Activated CD4-positive, alpha-beta T cell treated with anti-CD3 and anti-CD28 coated beads for 48 hours (primary cell): Measurements from ENCODE around the gene NELFB.

Experiments used
- DNase-seq: peaks from one replicate; pipeline ENCODE4 v3.0.0-alpha.2; 2020

Gene NELFB

DNA sequence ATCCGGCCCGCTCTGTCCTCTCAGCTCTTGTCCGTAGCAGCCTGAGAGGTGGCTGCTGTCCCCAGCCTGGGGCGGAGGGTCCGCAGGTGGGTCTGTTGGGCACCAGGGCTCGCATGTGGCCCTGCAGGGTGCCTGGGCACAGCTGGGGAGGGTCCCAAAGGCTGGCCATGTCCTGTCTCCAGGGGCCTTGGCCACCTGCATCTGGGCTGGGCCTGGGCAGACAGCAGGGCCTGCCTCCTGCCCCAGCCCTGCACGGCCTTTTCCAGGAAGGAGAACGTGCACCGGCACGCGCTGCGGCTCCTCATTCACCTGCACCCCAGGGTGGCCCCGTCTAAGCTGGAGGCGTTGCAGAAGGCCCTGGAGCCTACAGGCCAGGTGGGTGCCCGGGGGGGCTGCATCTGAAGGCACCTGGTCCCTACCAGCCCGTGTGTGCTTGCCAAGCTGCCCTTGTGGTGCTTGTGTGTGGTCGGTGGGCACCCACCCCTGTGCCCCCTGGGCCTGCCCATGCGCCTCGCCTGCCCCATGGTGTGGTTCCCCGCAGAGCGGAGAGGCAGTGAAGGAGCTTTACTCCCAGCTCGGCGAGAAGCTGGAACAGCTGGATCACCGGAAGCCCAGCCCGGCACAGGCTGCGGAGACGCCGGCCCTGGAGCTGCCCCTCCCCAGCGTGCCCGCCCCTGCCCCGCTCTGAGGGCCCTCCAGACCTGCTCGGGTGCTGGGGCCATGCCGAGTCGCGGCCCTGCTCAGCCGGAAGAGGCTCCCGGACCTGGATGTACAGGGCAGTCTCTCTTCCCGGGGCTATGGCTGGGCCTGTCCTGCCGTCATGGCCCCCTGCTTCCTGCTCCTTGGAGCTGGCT is 17.3 kb downstream of the NELFB start:
- DNase-seq, result no peak

DNA sequence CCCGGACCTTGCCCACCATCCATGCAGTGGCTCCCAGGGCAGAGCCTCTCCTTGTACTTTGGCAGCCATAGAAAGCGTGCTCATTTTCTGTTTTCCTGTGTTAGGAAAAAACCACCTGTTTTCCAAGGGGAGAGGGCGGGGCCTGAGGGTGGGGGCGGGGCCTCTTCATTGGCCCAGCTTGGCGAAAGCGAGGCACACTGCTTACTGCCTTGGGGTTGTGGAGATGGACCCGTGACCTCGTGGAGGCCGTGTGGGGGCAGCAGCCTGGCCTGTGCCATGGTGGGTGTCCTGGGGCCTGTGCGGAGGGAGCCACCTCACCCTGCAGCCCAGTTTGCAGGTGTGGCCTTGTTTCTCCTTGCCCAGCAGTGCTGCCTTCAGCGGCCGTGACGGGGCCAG is 18.0 kb downstream of the NELFB start:
- no peak for DNase-seq

DNA sequence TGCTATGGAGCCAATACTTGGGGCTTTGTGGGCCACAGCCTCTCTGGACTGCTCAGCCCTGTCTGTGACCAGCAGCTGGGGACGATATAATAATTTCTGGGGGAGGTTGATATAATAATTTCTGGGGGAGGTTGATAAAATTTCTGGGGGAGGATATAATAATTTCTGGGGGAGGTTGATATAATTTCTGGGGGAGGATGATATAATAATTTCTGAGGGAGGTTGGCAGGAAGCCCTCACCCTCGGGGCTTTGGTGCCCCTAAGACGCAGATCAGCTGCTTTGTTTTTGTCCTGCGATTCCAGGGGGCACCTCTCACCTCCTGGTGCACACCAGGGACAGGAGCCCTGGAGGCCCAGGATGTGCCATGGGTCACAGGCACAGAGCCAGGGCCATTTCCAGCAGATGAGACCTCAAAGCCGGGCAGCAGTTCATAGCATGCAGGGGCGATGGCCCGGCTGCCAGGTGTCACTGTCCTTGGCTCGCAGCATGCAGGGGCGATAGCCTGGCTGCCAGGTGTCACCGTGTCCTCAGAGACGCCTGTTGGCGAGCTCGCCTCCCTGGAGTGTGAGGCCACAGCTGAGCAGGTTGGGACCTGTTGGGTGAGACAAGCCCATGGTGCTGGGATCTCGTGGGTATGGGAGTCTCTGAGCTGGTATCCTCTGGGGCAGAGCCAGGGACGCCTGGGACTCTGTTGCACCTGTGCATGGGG is 18.6 kb downstream of the NELFB start:
- DNase-seq, result no peak

DNA sequence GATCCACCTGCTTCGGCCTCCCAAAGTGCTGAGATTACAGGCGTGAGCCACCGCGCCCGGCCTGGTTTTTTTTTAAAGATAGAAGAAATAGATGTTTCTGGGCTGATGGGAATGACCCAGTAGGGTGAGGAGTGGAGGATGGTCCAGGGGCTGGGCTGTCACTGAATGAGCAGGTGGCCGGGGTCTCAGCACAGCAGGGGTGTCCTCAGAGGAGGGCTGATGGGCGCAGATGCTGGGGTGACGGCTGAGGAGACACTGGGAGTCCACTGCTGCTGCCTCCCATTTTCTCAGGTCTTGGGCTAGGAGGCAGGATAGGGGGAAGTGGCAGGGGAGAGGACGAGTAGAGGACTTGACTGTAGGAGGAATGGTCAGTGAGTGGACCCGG is 20.1 kb downstream of the NELFB start:
- DNase-seq, result no peak

DNA sequence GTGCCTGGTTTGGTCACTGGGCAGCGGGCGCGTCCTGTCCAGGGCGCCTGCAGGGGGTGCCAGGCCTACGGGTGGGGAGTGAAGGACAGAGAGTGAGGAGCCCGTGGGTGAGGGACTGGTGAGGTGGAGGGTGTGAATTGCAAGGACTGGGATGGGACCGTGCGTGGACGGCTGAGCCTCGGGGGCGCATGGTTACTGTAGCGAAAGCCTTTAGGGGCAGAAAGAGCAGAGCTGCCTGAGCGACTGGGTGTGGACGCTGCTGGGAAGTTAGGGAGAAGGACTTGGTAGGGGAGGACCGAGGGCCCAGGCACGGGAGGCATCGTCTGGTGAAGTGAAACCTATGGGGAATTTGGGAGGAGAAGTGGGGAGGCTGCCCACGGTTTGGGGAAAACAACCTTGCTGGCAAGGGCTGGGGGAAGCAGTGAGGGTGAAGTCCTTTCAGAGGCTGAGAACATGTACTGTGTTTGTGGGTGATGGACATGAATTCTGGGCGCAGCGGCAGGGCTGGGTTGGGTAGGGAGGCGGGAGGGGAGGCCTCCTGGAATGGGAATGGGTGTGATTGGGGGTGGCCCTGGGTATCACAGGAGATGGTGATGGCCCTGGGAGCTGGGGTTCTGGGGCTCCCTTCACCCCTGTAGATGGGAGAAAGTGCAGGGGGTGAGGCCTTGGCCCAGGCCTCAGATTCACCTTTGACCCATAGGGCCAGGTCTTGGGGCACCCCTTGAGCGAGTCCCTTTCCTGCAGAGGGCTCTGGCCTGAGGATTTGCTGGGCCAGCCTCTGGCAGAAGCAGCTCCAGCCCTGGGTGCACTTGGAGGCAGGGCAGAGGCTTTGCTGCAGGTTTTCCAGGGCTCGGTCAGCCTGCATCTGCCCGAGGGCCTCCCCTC is 20.7 kb downstream of the NELFB start:
- no peak for DNase-seq

DNA sequence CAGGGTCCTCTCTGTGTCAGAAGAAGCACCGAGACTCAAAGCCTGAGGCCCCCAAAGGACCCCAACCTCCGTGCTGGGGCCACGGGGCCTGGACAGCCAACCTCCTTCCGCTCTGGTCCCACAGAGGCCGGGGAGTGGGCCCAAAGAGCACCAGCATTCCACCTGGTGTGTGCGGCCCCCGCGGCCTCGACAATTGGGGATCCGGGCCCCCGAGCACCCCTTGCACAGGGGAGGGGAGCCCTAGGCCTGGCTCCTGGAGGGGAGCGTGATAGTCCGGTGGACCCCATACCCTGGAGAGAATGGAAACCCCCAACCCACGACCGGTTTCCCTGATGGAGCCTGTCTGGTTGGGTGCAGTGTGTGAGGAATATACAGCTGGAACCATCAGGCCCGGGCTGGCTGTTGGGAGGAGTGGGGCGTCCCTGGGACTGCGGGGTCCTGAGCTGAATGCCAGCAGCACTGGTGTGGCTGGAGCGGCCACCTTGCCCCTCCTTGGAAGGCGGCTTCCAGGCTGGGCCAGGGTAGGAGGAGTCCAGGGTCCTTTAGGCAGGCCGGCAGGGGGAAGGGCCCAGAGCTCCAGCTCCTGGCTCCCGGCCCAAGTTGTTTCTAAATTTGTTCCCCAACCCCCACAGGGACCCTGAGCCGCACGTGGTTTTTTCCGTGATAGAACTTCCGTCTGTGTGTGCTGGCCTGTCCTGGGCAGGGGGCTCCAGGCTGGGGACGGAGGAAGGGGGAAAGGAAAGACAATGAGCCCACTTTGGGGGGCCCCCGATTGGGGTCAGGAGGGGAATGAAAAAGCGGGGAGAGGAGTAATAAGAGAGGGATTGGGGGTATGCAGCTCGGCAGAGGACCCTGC is 21.6 kb downstream of the NELFB start:
- no peak for DNase-seq

DNA sequence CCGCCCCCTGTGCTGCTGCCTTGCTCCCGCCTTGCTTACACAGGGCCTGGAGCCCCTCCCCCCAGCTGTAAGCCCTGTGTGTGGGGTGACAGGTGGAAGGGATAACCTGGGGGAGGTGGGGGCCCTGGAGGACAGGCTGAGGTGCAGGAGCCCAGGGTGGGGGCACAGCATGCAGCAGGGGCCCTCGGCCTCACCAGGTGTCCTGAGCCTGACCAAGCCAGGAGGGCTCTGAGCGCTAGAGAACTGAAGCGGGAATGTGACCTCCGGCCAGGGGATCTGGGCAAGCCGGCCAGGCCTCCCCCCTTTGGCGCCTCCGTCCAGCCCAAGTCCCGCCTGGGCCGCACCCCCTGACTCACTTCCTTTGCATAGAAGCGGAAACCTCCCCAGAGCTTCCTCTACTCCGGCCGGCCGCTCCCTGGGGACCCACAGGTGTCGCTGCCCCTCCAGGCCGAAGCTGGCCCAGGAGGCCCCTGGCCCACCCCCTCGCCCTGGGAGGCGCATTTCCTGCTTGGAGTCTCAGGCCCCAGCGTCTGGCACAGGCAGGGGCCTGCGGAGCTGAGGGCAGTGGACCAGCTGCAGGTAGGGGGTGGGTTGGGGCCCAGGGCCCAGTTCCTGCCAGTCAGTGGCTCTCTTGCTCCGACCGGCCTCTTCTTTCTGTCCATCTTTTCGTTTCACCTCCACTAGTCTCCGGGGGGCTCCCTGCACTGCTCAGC is 22.4 kb downstream of the NELFB start, which contains the start of gene TOR4A:
Gene TOR4A, plus strand, starts transcription at position 398 of the 713 bp plus-strand sequence. CDS start 964 bp downstream, outside the sequence.
- peak; percentile 56 for DNase-seq

DNA sequence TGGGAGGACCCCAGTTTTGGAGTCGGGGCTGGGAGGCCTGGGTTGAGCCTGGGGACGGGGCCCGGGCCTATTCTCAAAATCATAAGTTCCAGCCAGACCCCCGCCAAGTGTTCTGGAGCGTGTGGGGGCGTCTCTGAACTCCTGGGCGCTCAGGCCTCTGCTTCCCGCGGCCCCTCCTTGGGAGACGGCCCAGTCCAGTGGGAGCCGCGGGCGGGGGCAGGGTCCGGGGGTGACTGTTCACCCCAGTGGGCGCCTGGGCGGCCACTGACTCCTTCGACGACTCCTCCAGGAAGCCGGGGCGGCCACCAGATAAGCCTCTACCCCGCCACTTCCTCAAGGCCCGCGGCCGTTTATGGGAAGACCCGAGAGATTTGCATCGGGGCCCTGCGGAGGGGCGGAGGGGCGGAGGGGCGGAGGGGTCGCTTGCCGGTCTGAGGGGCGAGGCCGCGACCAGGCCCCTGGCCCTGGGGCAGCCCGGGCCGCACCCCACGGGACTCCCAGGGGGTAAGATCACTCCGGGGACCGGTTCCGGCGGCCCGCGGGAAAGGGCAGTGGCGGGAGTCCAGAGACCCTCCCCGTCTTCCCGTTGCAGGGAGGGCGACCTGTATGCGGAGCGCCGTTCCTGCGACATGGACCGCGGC is 23.1 kb downstream of the NELFB start:
- DNase-seq, result no peak

DNA sequence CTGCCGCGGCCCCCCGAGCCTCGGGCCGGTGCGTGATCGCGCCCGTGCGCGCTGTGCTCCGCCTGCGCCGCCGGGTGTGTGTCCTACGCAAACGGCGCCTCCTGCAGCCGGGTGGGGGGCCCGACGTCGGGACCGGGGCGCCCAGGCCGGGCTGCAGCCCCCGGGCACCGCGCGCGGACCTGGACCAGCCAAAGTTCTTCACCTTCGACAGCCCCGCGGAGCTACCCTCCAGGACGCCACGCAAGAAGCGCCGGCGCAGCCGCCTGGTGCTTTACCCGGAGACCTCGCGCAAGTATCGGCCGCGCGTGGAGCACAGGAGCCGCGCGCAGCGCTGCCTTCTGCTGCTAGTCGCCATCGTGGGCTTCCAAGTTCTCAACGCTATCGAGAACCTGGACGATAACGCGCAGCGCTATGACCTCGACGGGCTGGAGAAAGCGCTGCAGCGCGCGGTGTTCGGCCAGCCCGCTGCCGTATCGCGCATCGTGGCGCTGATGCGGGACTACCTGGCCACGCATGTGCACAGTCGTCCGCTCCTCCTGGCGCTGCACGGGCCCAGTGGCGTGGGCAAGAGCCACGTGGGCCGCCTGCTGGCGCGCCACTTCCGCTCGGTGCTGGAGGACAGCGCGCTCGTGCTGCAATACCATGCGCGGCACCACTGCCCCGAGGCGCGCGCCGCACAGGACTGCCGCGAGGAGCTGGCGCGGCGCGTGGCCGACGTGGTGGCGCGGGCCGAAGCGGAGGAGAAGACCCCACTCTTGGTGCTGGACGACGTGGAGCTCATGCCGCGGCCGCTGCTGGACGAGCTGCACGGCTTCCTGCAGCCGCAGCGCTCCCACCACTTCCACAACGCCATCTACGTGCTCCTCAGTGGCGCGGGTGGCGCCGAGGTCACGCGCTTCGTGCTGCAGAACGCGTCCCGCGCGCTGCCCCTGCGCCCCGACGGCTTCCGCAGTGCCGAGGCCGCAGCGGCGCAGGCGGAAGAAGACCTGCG is 23.9 kb downstream of the NELFB start:
- DNase-seq, result no peak

DNA sequence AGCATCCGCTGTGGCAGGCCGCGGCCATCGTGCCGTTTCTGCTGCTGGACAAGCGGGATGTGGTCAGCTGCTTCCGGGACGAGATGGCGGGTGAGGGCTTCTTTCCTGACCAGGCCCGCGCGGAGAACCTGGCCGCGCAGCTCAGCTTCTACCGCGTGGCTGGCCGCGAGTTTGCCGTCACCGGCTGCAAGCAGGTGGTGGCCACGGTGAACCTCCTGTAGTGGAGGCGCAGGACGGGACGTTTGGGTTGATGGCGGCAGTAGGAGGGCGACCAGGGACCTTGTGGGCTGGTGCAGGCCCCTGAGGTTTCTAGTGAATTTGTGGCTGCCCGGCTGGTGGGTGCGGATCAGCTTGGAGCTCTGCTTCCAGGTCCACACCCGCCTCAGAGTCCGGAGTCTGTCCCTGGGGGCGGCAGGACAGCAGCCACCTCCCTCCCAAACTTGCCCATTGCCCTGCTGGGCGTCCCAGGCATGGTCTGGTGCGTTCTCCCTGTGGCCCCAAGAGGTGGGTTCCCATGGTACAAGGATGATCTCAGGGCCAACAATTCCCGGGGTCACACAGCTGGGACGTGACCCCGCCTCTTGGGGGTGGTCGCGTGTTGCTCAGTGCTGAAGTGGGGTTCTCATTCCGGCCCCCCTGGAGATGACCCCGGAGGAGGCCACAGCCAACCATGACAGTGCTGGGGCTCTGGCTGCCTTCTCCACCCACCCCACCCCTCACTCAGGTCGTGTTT is 24.8 kb downstream of the NELFB start:
- DNase-seq, result no peak

DNA sequence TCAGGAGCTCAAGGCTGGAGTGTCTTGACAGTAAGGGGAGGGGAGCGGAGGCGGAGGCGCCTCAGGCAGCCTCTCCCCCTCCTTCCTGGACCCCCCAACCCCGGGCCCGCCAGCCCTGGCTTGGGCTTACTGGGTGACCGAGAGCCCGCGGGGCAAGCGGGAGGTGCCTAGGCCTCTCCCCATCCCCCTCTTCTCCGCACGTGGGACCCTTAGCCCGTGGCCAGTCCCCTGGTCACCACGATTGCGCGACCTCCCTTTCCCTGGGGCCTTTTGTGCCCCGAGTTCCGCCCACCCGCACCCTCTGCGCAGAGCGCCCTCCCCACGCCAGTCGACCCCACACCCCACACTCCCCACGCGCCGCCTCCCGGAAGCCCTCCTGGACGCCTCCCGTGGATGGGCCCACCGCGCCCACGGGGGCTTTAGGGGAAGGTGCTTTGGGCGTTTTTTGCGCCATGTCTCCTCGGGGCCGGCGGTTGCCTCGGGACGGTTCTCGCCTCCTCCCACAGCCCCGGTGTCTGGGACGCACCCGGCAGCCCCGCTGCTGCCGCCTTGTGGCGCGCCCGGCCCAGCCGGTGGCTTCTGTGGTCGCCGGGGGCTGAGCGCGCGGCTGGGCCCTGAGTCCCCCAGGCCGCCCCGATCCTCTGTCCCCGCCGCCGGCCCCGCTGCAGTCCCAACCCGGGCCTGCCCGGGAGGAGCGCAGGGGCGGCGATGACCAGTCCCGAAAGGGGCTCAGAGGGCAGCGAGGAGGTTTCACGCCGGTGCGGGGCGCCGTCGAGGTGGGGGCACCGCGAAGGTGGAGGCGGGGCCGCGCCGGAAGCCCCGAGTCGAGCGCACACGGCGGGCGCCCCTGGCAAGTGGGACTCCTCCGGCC is 25.6 kb downstream of the NELFB start:
- no peak for DNase-seq

DNA sequence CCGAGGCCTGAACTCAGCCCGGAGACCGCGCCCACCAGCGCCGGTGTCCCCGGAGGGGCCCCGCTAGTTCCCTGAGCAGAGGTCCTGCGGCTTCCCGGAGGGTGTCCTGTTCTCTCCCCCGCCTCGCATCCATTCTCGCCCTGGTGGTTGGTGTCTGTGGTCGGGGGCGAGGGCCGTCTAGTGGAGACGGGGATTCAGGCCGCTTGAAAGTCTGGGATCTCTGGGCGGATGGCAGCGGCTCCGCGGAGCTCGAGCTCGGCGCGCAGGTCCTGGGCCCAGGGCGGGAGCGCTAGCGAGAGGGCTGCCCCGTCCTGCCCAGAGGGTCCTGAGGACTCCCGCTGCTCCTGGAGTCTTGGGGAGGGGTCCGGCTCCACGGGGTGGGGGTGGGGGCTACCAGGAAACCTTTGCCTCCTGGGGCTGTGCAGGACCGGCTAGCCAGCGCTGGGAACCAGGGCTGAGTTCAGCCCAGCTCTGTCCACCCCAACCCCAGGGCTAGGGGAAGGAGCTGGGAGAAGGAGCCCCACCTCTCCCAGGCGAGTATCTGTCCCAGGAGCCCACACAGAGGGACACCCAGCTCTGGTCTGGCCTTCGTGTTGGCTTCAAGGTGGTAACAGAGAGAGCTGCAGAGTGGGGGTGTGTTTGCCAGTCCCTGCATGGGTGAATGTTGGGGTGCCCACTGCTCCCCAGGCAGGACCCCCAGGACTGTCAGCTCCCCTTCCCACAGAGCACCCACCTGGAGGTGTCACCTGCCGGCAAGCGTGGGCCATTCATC is 26.4 kb downstream of the NELFB start:
- DNase-seq, result no peak

DNA sequence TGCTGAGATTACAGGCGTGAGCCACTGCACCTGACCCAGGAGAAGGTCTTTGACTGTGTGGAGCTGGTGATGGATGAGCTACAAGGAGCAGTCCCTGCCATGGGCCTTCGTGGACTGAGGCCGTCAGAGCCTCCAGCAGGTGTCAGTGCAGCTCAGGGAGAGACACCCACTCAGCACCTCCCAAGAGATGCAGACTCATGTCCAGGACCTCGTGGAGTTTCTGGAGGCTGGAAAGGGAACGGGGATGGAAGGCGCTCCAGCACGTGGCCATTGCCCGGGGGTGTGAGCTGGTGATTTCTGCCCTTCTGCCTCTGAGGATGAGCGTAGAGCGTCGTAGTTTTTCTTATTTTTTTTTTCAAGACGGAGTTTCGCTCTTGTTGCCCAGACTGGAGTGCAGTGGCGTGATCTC is 31.9 kb downstream of the NELFB start:
- DNase-seq, result peak; percentile 48

DNA sequence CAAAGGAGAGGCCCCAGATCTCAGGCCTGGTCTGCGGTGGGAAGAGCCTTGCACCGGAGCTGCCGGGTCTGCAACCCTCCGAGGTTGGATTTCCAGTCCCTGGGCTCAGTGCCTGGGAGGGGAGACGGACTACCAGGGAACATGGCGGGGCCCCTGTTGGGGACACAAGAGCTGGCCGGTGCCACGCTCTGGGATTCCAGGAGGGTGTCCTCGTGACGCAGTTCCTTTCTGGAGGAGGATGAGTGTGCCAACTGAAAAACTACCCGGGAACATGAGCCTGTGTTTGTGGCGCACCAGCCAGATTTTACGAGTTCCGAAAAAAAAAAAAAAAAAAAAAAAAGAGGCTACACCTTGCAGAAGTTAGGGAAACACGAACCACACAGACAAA is 38.0 kb downstream of the NELFB start:
- no peak for DNase-seq

DNA sequence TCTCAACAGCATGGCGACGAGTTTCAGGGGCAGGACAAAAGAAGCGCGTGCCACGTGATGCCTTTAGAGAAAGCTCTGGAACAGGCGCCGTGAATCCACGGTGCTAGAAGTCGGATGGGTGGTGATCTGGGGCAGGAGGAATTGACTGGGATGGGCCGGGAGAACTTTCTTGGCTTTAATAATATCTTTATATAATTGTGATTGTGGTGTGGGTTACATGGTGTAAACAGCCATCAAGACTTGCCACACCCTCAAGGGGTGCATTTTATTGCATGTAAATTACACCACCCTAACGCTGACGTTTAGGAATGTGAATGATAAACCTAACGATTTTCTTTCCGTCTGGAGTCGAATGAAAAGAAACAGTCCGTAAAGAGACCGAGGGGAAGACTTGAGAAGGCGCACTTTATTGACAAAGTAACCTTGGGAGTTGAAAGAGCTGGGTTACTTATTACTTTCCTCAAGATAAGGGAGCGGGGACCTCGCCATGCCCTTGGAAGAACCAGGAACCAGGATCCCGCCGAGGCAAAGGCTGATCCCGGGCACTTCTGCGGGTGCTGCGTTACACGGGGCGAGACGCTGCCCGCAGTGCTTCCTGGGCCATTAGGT is 38.5 kb downstream of the NELFB start:
- DNase-seq, result no peak

DNA sequence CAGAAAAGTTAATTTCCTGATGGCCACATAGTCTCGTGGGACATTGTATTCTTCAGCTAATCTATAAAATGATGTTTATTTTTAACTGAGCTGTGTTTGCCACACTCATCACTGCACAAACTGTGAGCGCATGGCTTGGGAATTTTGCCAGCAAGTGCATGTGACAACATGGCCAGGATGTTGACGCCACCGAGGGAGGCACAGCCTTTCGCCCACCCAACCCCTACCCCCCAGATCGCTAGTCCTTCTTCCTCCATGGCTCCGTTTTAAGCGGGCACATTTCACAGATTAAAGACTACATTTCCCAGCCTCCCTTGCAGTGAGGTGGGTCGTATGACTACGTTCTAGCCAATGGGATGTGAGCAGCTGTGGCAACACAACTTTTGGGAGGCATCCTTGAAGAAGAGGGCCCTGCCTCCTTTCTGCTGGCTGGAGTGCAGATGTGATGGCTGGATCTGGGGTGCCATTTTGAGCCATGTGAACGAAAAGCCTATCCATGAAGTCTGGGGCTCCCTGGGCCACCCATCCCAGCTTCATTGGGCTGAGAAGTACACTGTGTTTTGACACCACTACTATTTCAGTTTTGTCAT is 39.1 kb downstream of the NELFB start:
- peak; percentile 64 for DNase-seq
